GM21447 (cell line): ENCODE measurements around the gene USP49.

Experiments used
- ATAC-seq: cut with Tn5 transposase; IDR thresholded peaks from one replicate; pipeline ENCODE4 v1.9.1; 2021; ENCODE audit not compliant: unreplicated experiment

USP49 gene

GRCh38 chr6:41759905-41760579 lies 135.1 kb downstream of the USP49 start:
- ATAC-seq: no peak

- no peak for ATAC-seq
Measured at GRCh38 chr6:41759106-41759904, 135.9 kb downstream of the USP49 start.

GRCh38 chr6:41758641-41759035 lies 136.5 kb downstream of the USP49 start:
- no peak for ATAC-seq

GRCh38 chr6:41757931-41758640 lies 137.1 kb downstream of the USP49 start:
- no peak for ATAC-seq

GRCh38 chr6:41757271-41757670 lies 137.9 kb downstream of the USP49 start:
- no peak for ATAC-seq

GRCh38 chr6:41756354-41756753 lies 138.8 kb downstream of the USP49 start:
- ATAC-seq: no peak

- ATAC-seq: no peak
Measured at GRCh38 chr6:41755895-41756294, 139.3 kb downstream of the USP49 start.

- no peak for ATAC-seq
Measured at GRCh38 chr6:41750374-41750773, 144.8 kb downstream of the USP49 start.

GRCh38 chr6:41748542-41748941 lies 146.6 kb downstream of the USP49 start:
- no peak for ATAC-seq

- no peak for ATAC-seq
Measured at GRCh38 chr6:41748102-41748477, 147.1 kb downstream of the USP49 start.

GRCh38 chr6:41747256-41748101 lies 147.7 kb downstream of the USP49 start, which contains the start of gene PGC:
Gene PGC, minus strand, starts transcription at chr6:41747397. Its CDS starts 63 bp downstream, at chr6:41747334.
- ATAC-seq: no peak

- no peak for ATAC-seq
Measured at GRCh38 chr6:41746107-41746506, 149.1 kb downstream of the USP49 start.

GRCh38 chr6:41744236-41744787 lies 150.9 kb downstream of the USP49 start:
- ATAC-seq: no peak

GRCh38 chr6:41743406-41744235 lies 151.6 kb downstream of the USP49 start:
- no peak for ATAC-seq

- no peak for ATAC-seq
Measured at GRCh38 chr6:41741625-41742490, 153.3 kb downstream of the USP49 start.

GRCh38 chr6:41740366-41741162 lies 154.6 kb downstream of the USP49 start:
- ATAC-seq: no peak
